Sigmoid colon (tissue), 4 donors: ENCODE measurements around the gene SETD1B.

ENCODE experiments used
- EP300 ChIP-seq, 4 donors: sonication (generic); formaldehyde crosslinking; IDR thresholded peaks; one replicate each; pipeline ENCODE4 v1.6.1; 2017; ENCODE audit warnings: antibody characterized with exemption in 4 of 4
- POLR2A ChIP-seq, 2 donors: fragments of 450-650 bp; IDR thresholded peaks; one replicate each; pipeline ENCODE4 v1.6.1; 2016; ENCODE audit warnings: antibody characterized with exemption in 2 of 2, mild to moderate bottlenecking in 2 of 2, moderate library complexity in 2 of 2
- POLR2AphosphoS5 ChIP-seq, 4 donors: sonication (generic); formaldehyde crosslinking; IDR thresholded peaks; one replicate each; pipeline ENCODE4 v1.6.1; 2017; ENCODE audit warnings: antibody characterized with exemption in 4 of 4

DNA sequence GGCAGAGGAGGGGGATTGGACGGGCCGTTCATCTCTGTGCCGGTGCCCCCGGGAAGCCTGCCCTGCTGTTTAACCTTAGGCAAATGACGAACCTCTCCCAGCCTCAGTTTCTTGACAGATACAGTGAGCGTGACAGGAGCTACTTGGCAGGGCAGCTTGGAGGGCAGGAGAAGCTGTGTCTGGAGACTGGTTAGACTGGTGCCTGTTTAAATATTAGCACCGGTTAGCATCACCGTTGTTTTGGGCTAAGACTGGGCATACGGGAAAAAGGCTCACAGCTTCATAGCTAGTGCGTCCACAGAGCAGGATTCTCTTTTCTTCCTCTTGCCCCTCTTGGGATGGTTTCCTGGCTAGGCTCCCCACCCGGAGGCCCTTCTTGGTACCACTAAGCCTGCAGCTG lies 49.0 kb upstream of the SETD1B start:
- TF ChIP-seq POLR2AphosphoS5 (IDR thresholded peaks at IDR 0.05): no peak
- TF ChIP-seq POLR2A (IDR thresholded peaks at IDR 0.05): no peak
- no peak for TF ChIP-seq EP300 (IDR thresholded peaks at IDR 0.05)
